HG03354 (cell line): Measurements from ENCODE around the gene KLF15.

Experiments used
- ATAC-seq: cut with Tn5 transposase; IDR thresholded peaks from one replicate; pipeline ENCODE4 v1.9.1; 2021; ENCODE audit warnings: mild to moderate bottlenecking; ENCODE audit not compliant: unreplicated experiment, poor library complexity, severe bottlenecking

The KLF15 gene

DNA sequence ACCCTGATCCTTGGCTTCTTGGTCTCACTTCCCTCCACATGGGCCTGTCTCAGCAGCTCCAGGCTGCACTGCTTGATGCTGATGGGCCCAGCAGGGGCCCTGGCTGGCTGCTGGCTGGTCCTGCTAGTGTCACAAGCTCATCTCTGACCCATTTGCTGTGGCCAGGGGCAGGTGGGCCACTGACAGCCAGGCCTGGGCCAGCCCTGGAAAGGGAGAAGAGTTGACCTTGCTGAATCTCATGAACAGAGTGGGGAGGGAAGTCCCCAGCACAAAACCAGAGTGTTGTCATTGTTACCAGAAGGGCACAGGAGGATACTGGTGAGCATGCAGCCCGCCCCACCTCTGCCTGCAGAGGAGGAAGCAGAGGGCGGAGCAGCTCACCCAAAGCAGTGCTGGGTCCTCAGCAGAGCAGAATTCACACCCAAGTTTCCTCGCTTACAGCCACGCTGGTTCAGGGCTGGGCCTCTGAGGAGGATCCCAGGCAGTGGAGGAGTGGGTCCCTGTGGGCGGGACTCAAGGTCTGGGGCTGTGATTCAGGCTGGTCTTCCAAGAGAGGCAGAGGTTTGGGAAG lies 7.6 kb upstream of the KLF15 start:
- ATAC-seq: no peak

DNA sequence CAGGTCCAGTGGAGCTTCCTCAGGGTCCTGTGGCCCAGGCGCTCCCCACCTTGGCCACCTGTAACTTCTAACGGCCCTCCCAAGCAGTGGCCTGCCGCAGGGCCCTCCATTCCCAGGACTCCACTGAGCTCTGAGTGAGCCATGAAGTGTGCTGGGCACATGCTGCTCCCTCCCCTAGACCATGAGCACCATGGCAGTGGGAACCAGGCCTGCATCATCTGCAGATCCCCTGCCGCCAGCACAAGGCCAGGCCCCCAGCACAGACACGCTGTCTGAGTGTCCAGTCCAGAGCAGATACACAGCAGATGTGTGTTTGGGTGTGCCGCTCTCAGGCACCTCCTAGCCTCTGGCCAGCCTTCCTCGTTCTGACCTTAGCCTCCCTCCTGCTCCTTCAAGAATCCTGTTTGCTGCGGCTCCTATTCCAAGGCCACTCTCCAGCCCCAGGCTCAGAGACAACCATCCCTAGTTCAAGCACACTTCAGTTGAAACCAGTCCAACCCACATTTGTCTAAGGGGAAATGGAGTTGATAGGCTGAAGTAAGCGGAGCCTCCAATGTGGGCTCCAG lies 7.0 kb upstream of the KLF15 start:
- no peak for ATAC-seq

DNA sequence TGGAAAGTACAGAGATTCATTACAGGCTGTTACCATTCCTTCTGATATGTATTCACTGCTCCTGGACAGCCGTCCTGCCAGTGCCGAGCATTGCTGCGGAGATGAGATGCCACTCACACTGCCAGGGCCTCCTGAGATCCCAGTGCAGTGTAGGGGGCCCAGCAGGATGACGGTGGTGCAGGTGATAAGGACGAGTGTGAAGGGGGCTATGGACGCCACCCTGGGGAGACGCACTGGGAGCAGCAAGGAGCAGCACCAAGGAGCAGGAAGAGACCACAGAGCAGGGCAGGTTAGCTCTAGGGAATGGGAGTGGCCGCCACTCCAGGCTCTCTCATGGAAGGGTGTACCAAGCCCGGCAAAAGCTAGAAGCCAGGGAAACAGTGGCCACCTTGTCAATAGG lies 4.0 kb upstream of the KLF15 start:
- ATAC-seq: no peak

DNA sequence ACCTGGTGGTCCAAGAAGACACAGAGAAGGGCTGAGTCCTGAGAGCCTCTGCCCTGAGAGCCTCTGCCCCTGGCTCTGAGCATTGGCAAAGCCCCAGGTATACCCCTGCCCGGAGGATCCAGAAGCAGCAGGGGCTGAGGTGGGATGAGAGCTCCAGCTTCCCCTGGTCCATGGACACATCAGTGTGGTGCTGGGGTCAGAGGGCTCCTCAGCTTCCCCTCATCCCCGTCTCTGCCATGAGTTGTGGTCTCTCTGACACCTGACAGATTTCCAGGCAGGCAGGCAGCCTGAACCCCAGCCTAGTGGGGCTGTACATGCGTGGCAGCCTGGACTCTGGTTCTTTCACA lies 3.5 kb upstream of the KLF15 start:
- ATAC-seq: no peak

DNA sequence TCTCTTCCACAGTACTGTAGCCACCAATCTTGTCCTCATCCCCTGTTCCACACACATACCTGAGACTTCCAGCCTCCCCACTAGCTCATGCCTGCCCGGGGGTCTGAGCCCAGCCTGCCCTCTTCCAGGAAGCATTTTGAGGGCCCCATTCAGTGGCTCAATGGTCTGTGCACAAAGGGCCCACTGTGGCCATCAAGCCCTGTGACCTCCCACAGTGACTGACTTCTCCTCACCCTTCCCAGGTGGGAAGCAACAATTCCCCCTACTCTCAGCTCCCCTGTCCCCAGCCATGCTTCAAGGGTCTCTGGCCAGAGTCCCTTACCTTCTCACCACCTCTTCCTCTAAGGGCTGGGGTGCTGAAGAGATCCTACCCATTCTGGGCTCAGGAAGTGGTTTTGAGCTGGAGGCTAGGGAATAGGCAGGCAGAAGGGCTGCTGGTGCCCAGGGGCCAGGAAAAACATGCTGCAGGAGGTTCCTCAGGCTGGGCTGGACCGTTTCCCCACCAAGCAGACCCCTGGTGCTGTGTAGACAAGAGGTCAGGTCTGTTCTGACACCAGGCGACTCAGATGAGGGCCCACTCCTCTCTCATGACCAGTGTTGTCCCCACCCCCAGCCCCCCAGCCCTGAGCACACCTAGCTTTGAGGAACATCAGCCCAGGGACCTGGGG lies 3.0 kb upstream of the KLF15 start:
- no peak for ATAC-seq

DNA sequence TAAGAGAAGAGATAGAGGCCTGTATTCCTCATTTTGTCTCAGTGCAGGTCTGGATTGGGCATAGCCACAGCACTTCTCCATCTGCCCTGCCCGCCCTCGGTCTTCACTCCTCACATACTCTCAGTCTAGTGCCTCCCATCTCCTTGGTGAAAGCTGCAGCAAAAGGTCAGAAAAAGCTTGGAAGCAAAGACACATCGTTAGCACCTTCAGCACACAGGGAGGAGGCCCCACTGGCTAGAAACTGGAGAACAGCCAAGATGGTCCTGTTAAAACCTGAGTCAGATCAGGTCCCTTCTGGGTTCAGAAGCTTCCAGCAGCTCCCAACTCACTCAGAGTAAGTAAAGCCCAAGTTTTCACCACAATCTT lies 1.6 kb upstream of the KLF15 start:
- ATAC-seq: no peak

DNA sequence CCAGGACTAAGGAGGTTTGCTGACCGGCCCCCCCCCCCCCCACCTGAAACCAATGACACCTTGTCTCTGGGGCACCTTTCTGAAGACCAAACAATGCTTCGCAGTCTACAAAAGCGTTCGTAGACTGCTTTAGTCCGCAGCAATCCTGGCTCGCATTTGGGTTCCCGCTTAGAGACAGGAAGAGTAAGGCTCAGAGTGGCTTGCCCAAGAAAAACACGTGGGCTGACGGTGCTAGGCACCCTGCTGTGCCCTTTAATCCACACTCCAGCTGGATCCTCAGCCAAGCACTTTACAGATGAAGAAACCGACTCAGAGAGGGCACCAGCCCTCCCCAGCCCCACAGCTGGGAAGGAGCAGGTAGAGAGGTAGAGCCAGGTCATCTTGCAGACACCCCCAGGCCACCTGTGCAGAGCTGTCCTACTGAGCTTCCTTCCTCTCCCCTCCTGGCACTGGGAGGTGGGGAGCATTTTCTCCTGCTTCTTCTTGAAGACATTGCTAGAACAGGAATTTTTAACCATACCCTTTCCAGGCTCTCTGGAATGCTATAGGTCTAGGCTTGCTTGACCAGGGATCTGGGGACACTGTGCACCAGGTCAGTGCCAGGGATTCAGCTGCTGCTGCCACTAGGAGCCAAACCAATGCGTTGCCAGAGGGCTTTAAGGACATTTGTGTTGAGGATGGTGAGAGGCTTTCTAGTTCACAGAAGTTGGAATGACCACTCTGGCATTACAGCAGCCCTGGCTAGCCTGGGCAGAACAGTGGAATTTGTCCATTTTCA lies 1.0 kb upstream of the KLF15 start:
- no peak for ATAC-seq

DNA sequence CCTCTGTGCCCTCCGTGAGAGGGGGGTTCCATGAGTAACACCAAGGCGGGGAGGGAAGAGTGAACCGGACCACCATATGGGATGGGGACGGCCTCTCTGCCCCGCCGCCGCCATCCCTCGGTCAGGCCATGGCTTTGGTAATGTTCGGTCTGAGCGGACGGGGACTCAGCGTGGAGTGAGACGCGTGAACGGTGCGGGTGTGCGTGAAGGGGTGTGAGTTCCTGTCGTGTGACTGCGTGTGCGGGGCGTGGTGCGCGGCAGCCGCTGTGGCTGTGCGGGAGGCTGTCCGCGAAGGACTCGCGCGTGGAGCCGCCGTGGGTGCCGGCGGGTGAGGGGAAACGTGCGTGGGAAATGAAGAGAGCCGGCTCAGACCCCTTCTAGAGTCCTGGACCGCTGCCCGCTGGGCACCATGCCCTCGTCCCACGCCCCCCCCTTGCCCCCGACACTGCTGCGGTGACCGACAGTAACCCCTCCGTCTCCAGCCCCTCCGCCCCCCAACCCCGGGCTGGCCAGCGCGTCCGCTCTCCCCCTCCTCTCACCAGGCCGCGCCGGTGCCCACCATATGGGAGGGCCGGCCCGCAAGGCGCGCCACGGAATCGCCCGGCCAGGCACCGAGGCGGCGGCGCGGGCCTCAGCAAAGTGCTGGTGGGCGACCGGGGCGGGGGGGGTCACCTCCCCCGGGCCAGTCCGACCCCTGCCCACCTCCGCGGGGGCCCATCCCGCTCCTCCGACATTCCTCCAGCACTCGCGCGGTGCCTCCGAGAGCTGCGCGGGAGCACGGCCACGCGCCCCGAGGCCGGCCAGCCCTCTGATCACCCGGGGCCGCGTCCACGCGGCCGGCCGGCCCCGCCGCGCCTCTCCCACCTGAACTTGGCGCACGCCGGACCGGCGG lies 589 bp downstream of the KLF15 start:
- ATAC-seq: no peak

DNA sequence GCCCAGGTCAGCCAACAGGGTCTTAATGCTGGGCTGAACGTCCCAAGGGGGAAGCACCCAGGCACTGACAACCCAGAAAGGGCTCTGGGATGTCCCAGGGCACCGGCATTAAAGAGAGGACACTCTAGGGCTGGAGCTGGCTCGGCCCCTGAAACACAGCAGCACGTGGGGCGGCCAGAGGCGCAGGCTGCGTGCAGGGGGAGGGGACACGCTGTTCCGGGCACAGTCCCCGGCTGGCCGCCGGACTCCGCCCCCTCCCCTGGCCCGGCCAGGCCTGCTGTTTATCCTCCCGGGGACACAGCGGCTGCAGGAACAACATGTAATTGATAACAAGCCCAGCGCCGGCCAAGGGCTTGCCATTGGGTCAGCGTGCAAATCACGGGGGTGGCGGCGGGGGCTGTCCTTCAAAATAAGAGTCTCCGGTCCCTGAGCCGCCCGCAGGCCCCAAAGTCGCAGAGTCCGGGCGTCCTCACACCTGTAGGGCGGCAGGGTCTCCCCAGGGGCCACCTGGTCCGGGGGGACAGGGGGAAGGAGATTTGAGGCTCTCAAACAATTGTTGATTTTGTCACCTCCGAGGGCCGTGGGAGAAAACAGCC lies 1.3 kb downstream of the KLF15 start:
- no peak for ATAC-seq

DNA sequence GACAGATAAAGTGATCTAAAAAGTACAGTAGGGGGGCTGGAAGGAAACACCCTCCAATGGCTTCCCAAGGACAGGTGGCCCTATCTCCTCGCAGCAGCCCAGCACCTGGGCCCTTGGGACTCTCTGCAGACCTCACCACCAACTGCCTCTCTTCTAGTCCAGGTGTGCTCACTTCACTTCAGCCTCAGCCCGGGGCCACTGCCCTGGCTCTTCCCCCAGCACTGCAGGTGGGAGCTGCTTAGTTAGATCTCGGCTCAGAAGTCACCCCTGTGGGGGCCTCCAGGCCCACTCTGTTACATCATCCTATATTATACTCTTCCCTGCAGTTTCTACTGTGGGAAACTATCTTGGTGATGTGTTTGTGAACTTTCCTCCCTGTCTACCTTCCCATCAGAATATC lies 2.0 kb downstream of the KLF15 start:
- no peak for ATAC-seq

DNA sequence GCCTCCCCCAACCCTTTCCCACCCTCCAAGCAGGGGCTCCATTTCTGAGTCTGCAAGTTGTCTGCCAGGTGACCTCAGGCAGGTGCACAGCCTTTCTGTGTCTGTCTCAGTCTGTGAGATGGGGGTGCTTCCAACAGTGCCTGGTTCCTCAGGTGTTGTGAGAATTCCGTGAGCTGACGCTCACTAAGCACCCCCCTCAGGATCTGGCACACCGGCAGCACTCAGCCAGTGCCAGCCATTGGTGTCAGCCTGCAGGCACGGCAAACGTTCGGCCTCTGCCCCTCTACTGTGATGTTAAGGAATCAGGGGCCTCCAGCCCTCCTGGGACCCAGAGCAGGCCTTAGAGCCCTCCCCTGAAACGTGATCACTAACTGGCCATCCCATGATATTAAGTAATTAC lies 2.4 kb downstream of the KLF15 start:
- ATAC-seq: no peak

DNA sequence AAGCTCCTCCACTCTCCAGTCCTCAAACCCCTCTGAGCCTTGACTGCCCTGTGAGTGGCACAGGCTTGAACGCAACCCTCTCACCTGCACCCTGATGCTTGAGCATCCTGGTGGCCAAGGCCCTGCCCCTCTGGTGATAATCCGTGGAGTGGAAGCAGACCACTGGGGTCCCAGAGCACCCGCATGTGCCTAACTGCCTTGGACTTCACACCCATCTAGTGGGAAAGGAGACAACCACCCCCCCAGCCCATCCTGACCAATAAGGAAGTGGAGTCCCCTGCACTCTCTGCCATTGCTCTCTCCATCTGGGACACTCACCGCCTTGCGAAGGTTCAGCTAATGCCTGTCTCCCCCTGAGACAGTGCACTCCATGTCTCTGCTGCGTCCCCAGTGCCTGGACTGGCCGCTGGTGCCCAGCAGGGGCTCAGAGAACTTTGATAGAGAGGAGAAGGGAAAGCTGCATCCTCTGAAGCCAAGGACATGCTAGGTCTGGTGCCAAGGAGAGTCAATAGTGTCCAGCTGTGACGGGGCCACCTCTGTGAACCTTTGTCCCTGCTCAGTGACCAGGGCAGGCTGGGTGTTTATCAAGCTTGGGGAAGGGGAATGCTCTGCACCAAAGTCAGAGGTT lies 3.4 kb downstream of the KLF15 start:
- no peak for ATAC-seq

DNA sequence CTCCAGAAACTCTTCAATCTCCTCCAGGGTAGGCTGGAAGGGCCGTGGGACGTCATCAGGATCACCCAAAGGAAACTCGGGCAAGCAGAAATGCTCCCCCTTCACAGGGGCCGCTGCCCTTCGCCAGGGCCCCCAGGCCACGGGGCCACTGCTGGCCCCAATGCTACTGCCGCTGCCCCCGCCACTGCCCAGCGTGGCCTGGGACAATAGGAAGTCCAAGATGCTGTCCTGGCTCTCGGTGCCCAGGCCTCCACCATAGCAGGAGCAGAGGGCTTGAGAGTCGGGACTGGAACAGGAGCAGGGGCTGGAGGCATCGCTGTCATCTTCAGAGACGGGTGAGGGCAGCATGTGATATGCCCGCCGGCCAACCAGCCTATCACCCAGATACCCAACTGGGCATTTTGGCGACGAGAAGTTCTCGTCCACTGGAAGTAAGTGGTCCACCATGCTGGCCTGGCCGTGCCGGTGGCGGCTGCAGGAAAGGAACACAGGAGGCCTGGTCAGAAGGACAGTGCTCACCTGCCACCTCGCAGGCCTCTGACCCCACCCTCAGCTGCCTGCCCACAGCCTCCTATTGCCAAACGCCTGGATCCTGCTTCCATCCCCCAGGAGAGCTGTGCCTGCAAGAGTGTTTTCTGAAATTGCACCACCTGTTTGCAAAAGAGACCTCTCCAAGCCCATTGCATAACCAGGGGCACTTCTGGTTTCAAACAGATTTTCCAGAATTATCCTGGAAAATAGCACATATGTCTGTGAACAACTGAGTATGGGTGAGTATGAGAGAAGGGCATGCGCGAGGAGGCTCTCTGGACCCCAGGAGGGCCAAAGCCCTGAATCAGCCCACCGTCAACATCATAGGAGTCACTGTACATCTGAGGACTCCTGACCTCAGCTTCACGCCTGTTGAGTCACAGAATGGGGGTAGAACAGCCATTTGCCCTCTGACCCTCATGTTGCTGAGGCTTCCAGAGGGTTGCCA lies 4.4 kb downstream of the KLF15 start:
- ATAC-seq: no peak

DNA sequence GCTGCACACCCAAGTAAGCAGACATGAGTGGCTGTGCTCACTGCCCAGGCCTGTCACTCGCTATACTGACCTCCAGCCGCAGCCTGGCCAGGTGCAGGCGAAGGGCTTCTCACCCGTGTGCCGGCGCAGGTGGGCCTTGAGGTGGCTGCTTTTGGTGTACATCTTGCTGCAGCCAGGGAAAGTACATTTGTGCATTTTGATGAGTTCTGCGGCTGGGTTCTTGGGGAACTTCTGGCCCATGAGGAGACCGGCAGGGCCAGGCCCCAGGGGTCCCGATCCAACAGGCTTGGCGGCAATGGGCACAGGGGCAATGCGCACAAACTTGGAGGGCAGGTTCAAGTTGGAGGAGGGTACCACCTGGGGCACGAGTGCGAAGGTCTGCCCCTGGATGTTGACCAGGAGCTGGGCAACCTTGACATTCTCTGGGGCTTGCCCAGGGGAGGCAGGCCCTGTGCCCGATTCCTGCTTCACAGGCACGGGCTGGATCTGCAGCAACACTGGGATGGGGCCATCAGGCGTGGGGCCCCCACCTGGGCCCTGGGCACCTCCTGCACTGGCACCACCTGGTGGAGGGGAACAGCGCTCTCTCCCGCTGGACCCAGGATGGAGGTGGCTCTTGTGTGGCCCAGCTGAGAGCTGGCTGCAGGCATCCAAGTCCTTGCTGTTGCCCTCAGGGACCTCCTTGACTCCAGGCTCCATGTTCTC lies 5.3 kb downstream of the KLF15 start:
- ATAC-seq: no peak

DNA sequence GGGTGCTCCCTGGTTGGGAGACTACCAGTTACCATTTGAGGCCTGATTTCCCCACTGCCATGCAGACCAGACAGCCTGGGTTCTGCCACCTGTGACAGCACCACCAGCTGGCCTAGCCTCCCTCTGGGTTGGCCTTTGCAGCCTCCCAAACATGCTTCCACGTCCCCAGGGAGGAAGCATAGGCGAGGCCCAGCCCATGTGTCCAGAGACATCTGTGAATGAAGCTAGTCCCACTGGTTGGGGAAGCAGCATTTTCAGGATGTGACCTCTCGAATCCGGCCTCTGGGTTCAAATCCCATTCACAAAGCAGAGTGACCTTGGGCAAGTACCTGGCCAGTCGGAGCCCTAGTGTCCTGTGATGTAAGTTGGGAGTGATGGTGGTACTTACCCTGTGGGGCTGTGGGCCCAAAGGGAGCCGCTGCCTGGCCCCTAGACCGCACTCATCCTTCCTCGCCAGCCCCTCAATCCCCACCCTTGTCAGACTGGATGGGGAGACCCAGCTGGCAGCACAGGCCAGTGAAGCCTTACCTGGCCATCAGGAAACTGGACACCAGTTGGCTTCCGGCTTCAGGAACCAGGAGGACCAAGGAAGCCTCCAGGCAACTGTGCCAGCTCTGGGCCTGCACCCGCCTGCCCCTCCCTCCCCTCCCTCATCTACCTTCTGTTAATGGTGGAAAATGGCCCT lies 6.0 kb downstream of the KLF15 start:
- no peak for ATAC-seq

DNA sequence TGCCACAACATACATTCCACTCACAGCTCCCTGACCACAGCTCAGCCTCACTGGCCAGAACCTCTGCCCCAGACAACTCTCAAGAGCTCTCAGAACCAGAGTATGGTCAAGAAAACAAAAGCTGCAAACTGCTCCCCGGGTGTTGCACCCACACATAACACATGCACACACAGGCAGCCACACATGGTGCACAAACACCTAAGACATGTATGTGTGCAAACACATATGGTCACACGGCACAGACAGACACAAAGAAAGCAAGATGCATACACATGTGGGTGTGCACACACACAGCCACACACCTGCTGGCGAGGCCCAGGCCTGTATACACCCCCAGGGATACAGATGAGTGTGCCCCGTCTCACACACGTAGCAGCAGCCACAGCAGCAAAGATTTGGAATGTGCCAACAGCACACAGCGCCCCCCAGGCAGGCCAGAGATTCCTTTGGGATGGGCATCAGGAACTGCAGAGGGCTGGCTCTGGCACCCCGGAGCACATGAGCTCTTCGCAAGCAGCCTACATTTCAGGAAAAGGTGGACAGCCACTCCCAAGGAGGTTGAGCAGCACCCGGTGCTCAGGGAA lies 6.6 kb downstream of the KLF15 start:
- no peak for ATAC-seq
